ENCODE measurements around the gene KCNG2. TPM values are rescaled to one million over a fixed set of nuclear protein-coding genes. Genes with fewer than 3 reads are reported as not detected.

KCNG2 gene
- polyA plus RNA-seq, 1 of the 3 experiments (the other 2 are of a cell fraction), result not detected

GRCh38 chr18:79947054-79947755, 149.5 kb downstream of the KCNG2 start:
- peaks cover 40% of the 10 kb centered on the region for H3K79me2 ChIP-seq (ENCODE audit: insufficient read depth)
- peaks cover 4 to 9% of the 10 kb centered on the region in 2 experiments; a peak in 1 of 4 replicates for H3K4me1 ChIP-seq (ENCODE audit: control insufficient read depth in 1 of 2, insufficient read depth in 2 of 2, low read depth in 1 of 2, low read length in 1 of 2)
- H3K9me2 ChIP-seq, result no peaks in the 10 kb centered on the region
- H3F3A ChIP-seq (replicated peaks; ENCODE audit: insufficient read depth), result no peaks in the 10 kb centered on the region
- no peak for TF ChIP-seq EZH2phosphoT487 (IDR thresholded peaks at IDR 0.05; ENCODE audit: borderline replicate concordance, low read depth)
- no peak for TF ChIP-seq PBX3 (IDR thresholded peaks at IDR 0.05)
- no peak for TF ChIP-seq ELF1 (IDR thresholded peaks at IDR 0.05)
- TF ChIP-seq JUND (IDR thresholded peaks at IDR 0.05), result no peak
- TF ChIP-seq USF1 (IDR thresholded peaks at IDR 0.05; ENCODE audit: borderline replicate concordance, low read depth), result no peak
- no peak for TF ChIP-seq TAF1 (IDR thresholded peaks at IDR 0.05; ENCODE audit: borderline replicate concordance, low read depth, low read length)
- no peak for TF ChIP-seq CHD2 (IDR thresholded peaks at IDR 0.05; ENCODE audit: low read length, partially characterized antibody)
- no peak for TF ChIP-seq NFIC (IDR thresholded peaks at IDR 0.05; ENCODE audit: borderline replicate concordance)
- TF ChIP-seq POLR2AphosphoS5 (IDR thresholded peaks at IDR 0.05; ENCODE audit: low read depth, low read length), result no peak
- no peak for TF ChIP-seq RFX5 (IDR thresholded peaks at IDR 0.05; ENCODE audit: low read length)
- TF ChIP-seq GABPA (IDR thresholded peaks at IDR 0.05; ENCODE audit: low read depth), result no peak
- no peak for TF ChIP-seq ZBTB33 (IDR thresholded peaks at IDR 0.05; ENCODE audit: borderline replicate concordance, low read depth)
- TF ChIP-seq MEF2A (IDR thresholded peaks at IDR 0.05; ENCODE audit: borderline replicate concordance, low read depth), result no peak
- no peak for DNase-seq
- no peak overlapping the region for H3K9ac ChIP-seq
- ChIA-PET POLR2A (no interaction called here), CTCF (no interaction called here)
- no peak overlapping the region for H3K4me3 ChIP-seq (ENCODE audit: low read depth in 2 of 2, low read length in 1 of 2)
- no peaks in the 10 kb centered on the region for H3K9me3 ChIP-seq
- peaks cover 3 to 6% of the 10 kb centered on the region in 2 experiments for H3K36me3 ChIP-seq (replicated peaks in 1 of 2; ENCODE audit: control insufficient read depth in 1 of 2, insufficient read depth in 2 of 2, low read length in 1 of 2)
- no peak overlapping the region for H2AFZ ChIP-seq (ENCODE audit: low read depth)
- WGBS (ENCODE audit: low lambda C conversion rate), result 95% methylated on average over 13 of the region's 14 CpGs
- H3K4me2 ChIP-seq, result no peak overlapping the region
- peaks cover 26% of the 10 kb centered on the region; the same call in 1 of the 2 replicates for H4K20me1 ChIP-seq (ENCODE audit: insufficient read depth)
- no peaks in the 10 kb centered on the region for H3K27me3 ChIP-seq (ENCODE audit: insufficient read depth)
- no peak overlapping the region for H3K27ac ChIP-seq (ENCODE audit: low read depth in 2 of 2, low read length in 1 of 2)

Data from SK-N-SH (cell line).